Natural killer cell treated with Interleukin-12 subunit alpha and Interleukin-12 subunit beta and Interleukin-15 and Interleukin-18, amount 100 ng/mL, for 72 hours (primary cell): Measurements from ENCODE around the gene SNTG2. TPM values are rescaled to one million over a fixed set of nuclear protein-coding genes. Genes with fewer than 3 reads are reported as not detected.
"Not testable (repeated sequence)": the region's sequence is repeated elsewhere in the genome, so short reads cannot be mapped to it uniquely, and the experiment has no call there.

Experiments
- ATAC-seq, 2 donors: fragments of 150-1000 bp; cut with Tn5 transposase in 1 of 2; sonication (Bioruptor Pico), chemical (Tn5 transposase) in 1 of 2; 2 replicates each; pipeline ENCODE4 v1.10.0; 2021
- DNase-seq: peaks from one replicate; pipeline ENCODE4 v3.0.0; 2022; ENCODE audit warnings: low spot score
- H3K27ac Mint-ChIP-seq, 2 donors: 1 replicate in 1 of 2; 2 replicates in 1 of 2; pipeline ENCODE4 v1.8.0; 2022; ENCODE audit warnings: mixed read lengths in 2 of 2, mild to moderate bottlenecking in 1 of 2, moderate library complexity in 1 of 2
- H3K27me3 Mint-ChIP-seq, 2 donors: 1 replicate in 1 of 2; 2 replicates in 1 of 2; pipeline ENCODE4 v1.8.0; 2022; ENCODE audit warnings: mixed read lengths in 2 of 2
- H3K36me3 Mint-ChIP-seq: one replicate; pipeline ENCODE4 v1.8.0; 2022; ENCODE audit warnings: mixed read lengths
- H3K4me1 Mint-ChIP-seq, 2 donors: 1 replicate in 1 of 2; 2 replicates in 1 of 2; pipeline ENCODE4 v1.8.0; 2022; ENCODE audit warnings: low read depth in 2 of 2, mixed read lengths in 2 of 2, mild to moderate bottlenecking in 1 of 2
- H3K4me3 Mint-ChIP-seq: one replicate; pipeline ENCODE4 v1.8.0; 2022; ENCODE audit warnings: mixed read lengths
- H3K9me3 Mint-ChIP-seq: 2 replicates; pipeline ENCODE4 v1.8.0; 2022; ENCODE audit warnings: mixed read lengths
- total RNA-seq, 2 donors: library from RNA; stranded (reverse); gene quantifications; one replicate each; pipeline ENCODE4 v1.2.3, GENCODE V29; 2022

Gene SNTG2
- total RNA-seq, 2 donors from 2014 or later = 0.31 TPM; not detected in 1

- no peak for ATAC-seq
- no peaks in the 10 kb centered on the region for H3K4me1 Mint-ChIP-seq
- H3K4me3 Mint-ChIP-seq = no peak overlapping the region
- no peak overlapping the region for H3K27ac Mint-ChIP-seq
- H3K9me3 Mint-ChIP-seq = no peaks in the 10 kb centered on the region
- no peak for DNase-seq
- H3K27me3 Mint-ChIP-seq = peaks cover 7 to 11% of the 10 kb centered on the region in 2 donors
- H3K36me3 Mint-ChIP-seq = no peaks in the 10 kb centered on the region
These were observed 419.3 kb downstream of the SNTG2 start for GRCh38 chr2:1369905-1370304.

DNA sequence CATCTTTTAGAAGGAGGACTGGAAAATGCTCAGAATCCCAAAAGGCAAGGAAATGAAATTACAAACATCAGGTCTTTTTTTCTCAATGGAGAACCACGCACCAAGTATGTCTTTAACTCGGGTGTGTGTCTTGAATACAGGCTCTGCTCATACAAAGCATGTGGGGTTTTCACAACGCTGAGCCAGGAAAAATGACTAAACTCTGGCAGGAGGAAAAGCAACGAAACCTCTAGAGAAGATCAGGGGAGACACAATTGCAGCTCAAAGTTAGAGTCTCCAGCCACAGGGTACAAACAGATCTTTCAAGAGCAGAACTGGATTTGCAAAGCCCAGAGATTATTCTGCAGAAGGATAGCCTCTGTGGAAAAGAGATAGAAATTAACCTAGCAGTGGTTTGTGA, 419.8 kb downstream of the SNTG2 start:
- DNase-seq = no peak

DNA sequence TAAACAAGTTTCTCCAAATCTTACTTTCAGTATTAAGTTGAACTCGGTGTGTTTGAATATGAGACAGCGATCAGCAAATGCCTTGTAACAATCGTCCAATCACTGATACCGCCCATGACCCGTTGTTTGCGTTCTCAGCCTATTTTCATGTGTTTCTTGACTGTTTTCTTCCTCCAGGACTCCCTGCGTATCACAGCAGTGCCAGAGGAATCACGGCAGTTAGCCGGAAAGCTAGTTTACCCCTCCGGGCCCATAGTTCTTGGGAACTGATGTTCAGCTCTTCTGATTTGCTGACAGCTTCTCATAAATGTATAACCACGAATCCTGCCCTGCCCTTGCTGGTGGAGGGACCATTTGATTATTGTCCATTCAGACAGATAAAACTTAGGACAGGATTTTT, 420.4 kb downstream of the SNTG2 start:
- H3K36me3 Mint-ChIP-seq = no peaks in the 10 kb centered on the region
- H3K4me3 Mint-ChIP-seq = no peak overlapping the region
- ATAC-seq = no peak
- H3K27ac Mint-ChIP-seq = no peak overlapping the region
- no peaks in the 10 kb centered on the region for H3K9me3 Mint-ChIP-seq
- peaks cover 3 to 5% of the 10 kb centered on the region in 2 donors for H3K27me3 Mint-ChIP-seq
- no peaks in the 10 kb centered on the region for H3K4me1 Mint-ChIP-seq
- DNase-seq = no peak

More for the DNA sequence above, 419.8 kb downstream of the SNTG2 start:
- Mint-ChIP-seq H3K4me1 (no peaks in the 10 kb centered on the region), H3K27me3 (peaks cover 7 to 10% of the 10 kb centered on the region in 2 donors), H3K9me3 (no peaks in the 10 kb centered on the region), H3K4me3 (no peak overlapping the region), H3K27ac (no peak overlapping the region), H3K36me3 (no peaks in the 10 kb centered on the region)
- no peak for ATAC-seq

- no peak for DNase-seq
- ATAC-seq = no peak
- H3K36me3 Mint-ChIP-seq = no peaks in the 10 kb centered on the region
- H3K27me3 Mint-ChIP-seq = peaks cover 0 to 3% of the 10 kb centered on the region in 2 donors
- no peak overlapping the region for H3K4me3 Mint-ChIP-seq
- no peaks in the 10 kb centered on the region for H3K9me3 Mint-ChIP-seq
- no peaks in the 10 kb centered on the region for H3K4me1 Mint-ChIP-seq
- no peak overlapping the region for H3K27ac Mint-ChIP-seq
These were observed 423.2 kb downstream of the SNTG2 start for GRCh38 chr2:1373830-1374229.

DNA sequence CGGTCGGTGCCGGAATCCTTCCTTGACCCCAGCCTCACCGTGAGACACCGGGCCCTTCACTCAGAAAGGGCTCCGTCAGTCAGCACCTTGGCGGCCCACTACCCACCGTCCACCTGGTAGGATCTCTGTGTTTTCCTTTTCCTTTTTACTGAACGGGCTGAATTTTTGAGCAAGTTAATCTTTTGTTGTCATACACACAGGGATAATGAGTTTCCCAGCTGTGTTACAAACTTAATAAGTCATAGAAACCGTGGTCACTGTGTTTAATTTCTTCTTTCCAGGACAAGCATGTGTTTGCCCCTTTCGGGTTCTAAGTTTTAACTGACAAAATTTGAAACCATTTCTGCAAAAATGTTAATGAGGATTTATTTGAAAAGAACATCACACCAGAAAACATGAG, 423.6 kb downstream of the SNTG2 start:
- peaks cover 0 to 3% of the 10 kb centered on the region in 2 donors for H3K27me3 Mint-ChIP-seq
- DNase-seq = no peak
- no peak overlapping the region for H3K27ac Mint-ChIP-seq
- H3K9me3 Mint-ChIP-seq = no peaks in the 10 kb centered on the region
- no peaks in the 10 kb centered on the region for H3K36me3 Mint-ChIP-seq
- no peak for ATAC-seq
- no peak overlapping the region for H3K4me3 Mint-ChIP-seq
- H3K4me1 Mint-ChIP-seq = no peaks in the 10 kb centered on the region

- Mint-ChIP-seq H3K4me1 (no peaks in the 10 kb centered on the region), H3K36me3 (no peaks in the 10 kb centered on the region), H3K9me3 (no peaks in the 10 kb centered on the region), H3K4me3 (no peak overlapping the region), H3K27ac (no peak overlapping the region), H3K27me3 (no peaks in the 10 kb centered on the region)
- no peak for DNase-seq
- no peak for ATAC-seq
These were observed 425.1 kb downstream of the SNTG2 start for GRCh38 chr2:1375794-1376193.

- DNase-seq (no peak), ATAC-seq (no peak)
- Mint-ChIP-seq H3K36me3 (no peaks in the 10 kb centered on the region), H3K4me3 (no peak overlapping the region), H3K27ac (no peak overlapping the region), H3K9me3 (no peaks in the 10 kb centered on the region), H3K27me3 (peaks cover 0 to 2% of the 10 kb centered on the region in 2 donors), H3K4me1 (no peaks in the 10 kb centered on the region)
These were observed 426.8 kb downstream of the SNTG2 start for GRCh38 chr2:1377473-1377872.

GRCh38 chr2:1378456-1379150, 428.0 kb downstream of the SNTG2 start:
- Mint-ChIP-seq H3K27me3 (peaks cover 0 to 2% of the 10 kb centered on the region in 2 donors), H3K4me1 (no peaks in the 10 kb centered on the region), H3K9me3 (no peaks in the 10 kb centered on the region), H3K36me3 (no peaks in the 10 kb centered on the region), H3K27ac (no peak overlapping the region), H3K4me3 (no peak overlapping the region)
- no peak for DNase-seq
- ATAC-seq = no peak

DNA sequence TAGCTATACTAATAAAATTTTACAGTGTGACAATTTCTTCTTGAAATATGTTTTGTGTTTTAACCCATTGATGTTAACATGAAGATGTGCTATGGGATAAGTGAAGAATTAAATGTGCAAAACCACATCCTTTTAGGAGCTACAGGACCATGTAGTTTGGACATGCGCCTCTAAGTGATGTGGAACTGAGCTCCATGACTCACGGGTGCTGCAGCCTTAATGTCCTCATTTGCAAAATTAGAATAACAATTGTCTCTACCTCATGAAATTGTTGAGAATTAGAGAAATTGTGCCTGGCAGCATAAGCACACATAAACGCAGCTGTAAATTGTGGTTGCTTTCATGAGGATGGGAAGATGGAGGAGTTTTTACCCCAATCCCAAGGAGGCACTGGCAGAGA, 431.0 kb downstream of the SNTG2 start:
- no peaks in the 10 kb centered on the region for H3K4me1 Mint-ChIP-seq
- DNase-seq (no peak), ATAC-seq (no peak)
- H3K9me3 Mint-ChIP-seq = no peaks in the 10 kb centered on the region
- H3K27me3 Mint-ChIP-seq = peaks cover 7 to 8% of the 10 kb centered on the region in 2 donors
- H3K27ac Mint-ChIP-seq = no peak overlapping the region
- H3K4me3 Mint-ChIP-seq = no peak overlapping the region
- H3K36me3 Mint-ChIP-seq = no peaks in the 10 kb centered on the region

- not testable (repeated sequence) for H3K9me3 Mint-ChIP-seq, ATAC-seq, DNase-seq, H3K27ac Mint-ChIP-seq, H3K4me3 Mint-ChIP-seq, H3K36me3 Mint-ChIP-seq, H3K4me1 Mint-ChIP-seq
- peaks cover 16 to 24% of the 10 kb centered on the region in 2 donors for H3K27me3 Mint-ChIP-seq
These were observed 437.5 kb downstream of the SNTG2 start for GRCh38 chr2:1387954-1388725.

DNA sequence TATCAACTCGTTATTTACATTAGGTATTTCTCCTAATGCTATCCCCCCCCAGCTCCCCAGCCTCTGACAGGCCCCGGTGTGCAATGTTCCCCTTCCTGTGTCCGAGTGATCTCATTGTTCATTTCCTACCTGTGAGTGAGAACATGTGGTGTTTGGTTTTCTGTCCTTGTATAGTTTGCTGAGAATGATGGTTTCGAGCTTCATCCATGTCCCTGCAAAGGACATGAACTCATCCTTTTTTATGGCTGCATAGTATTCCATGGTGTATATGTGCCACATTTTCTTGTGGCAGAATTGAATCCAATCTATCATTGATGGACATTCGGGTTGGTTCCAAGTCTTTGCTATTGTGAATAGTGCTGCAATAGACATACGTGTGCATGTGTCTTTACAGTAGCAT, 439.5 kb downstream of the SNTG2 start:
- H3K9me3 Mint-ChIP-seq, ATAC-seq, H3K4me3 Mint-ChIP-seq, H3K27ac Mint-ChIP-seq, DNase-seq, H3K36me3 Mint-ChIP-seq, H3K4me1 Mint-ChIP-seq: not testable (repeated sequence)
- peaks cover 16 to 25% of the 10 kb centered on the region in 2 donors for H3K27me3 Mint-ChIP-seq

GRCh38 chr2:1393321-1393720, 442.7 kb downstream of the SNTG2 start:
- no peak overlapping the region for H3K27ac Mint-ChIP-seq
- ATAC-seq = no peak
- no peak for DNase-seq

DNA sequence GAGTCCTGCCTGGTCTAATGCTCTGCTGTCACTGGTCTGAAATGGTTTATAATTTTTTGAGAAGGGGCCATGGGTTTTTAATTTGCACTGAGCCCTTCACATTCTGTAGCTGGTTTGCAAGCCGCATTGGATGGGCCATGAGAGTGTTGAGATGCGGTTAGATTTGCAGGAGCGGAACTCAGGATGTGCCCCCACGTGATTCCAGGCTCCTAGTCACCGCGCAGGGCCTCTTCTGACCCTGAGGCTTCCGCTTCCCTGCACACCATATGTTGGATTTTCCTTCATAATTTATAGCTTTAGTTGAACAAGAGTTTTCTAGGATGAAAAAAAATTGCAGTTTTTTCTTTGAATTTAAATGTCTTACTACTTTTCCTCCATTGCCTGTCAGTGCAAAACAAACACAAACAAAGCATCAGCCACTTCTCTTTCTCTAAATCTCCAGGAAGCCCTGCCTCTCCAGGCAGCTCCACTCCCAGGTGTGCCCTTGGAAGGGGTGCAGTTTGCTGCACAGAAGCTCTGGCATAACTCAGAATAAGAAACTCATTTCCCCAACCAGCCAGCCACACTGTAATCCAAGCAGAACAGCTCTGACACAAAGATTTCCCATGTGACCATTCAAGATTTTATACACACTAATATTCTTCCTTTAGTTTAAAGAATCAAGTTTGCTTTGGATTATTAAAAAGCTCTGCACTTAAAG, 444.2 kb downstream of the SNTG2 start:
- Mint-ChIP-seq H3K4me1 (no peaks in the 10 kb centered on the region), H3K9me3 (peaks cover 4% of the 10 kb centered on the region), H3K4me3 (no peak overlapping the region), H3K27me3 (peaks cover 7 to 11% of the 10 kb centered on the region in 2 donors), H3K27ac (no peak overlapping the region), H3K36me3 (no peaks in the 10 kb centered on the region)
- no peak for ATAC-seq
- no peak for DNase-seq

More at GRCh38 chr2:1393321-1393720, 442.7 kb downstream of the SNTG2 start:
- H3K36me3 Mint-ChIP-seq = no peaks in the 10 kb centered on the region
- H3K4me1 Mint-ChIP-seq = no peaks in the 10 kb centered on the region
- H3K27me3 Mint-ChIP-seq = peaks cover 9 to 11% of the 10 kb centered on the region in 2 donors
- H3K9me3 Mint-ChIP-seq = peaks cover 4% of the 10 kb centered on the region
- H3K4me3 Mint-ChIP-seq = no peak overlapping the region

GRCh38 chr2:1397350-1397749, 446.7 kb downstream of the SNTG2 start:
- peaks cover 4% of the 10 kb centered on the region for H3K9me3 Mint-ChIP-seq
- H3K27me3 Mint-ChIP-seq = peaks cover 5 to 8% of the 10 kb centered on the region in 2 donors
- no peak overlapping the region for H3K27ac Mint-ChIP-seq
- H3K4me1 Mint-ChIP-seq = no peaks in the 10 kb centered on the region
- no peak overlapping the region for H3K4me3 Mint-ChIP-seq
- DNase-seq (no peak), ATAC-seq (no peak)
- H3K36me3 Mint-ChIP-seq = no peaks in the 10 kb centered on the region
